H1 (cell line): ENCODE results near the gene ALG2. TPM values are rescaled to one million over a fixed set of nuclear protein-coding genes. Genes with fewer than 3 reads are reported as not detected.

Experiments
- CTCF ChIP-seq, 3 experiments: IDR thresholded peaks; 1 replicate in 2 of 3; 2 replicates in 1 of 3; pipeline versions ENCODE4 v1.5.1 to v1.6.1; 2011; ENCODE audit warnings: low read length in 3 of 3, mild to moderate bottlenecking in 3 of 3, inconsistent platforms in 2 of 3, low read depth in 1 of 3, moderate library complexity in 1 of 3; ENCODE audit not compliant: insufficient read depth in 1 of 3; ENCODE audit errors: control extremely low read depth in 1 of 3
- GABPA ChIP-seq: IDR thresholded peaks from 2 replicates; pipeline ENCODE4 v1.6.1; 2011; ENCODE audit warnings: mild to moderate bottlenecking, low read length, moderate library complexity, borderline replicate concordance; ENCODE audit not compliant: insufficient read depth
- RFX5 ChIP-seq: IDR thresholded peaks from 2 replicates; pipeline ENCODE4 v1.6.1; 2011; ENCODE audit warnings: low read depth, low read length, improper control_type of control experiment, borderline replicate concordance
- SP2 ChIP-seq: IDR thresholded peaks from 2 replicates; pipeline ENCODE4 v1.6.1; 2012; ENCODE audit warnings: mild to moderate bottlenecking, low read length, inconsistent platforms
- polyA plus RNA-seq, 7 experiments: library from polyadenylated mRNA; depleted of rRNA in 3 of 7; stranded (reverse) in 5 of 7; unstranded in 2 of 7; fragments of >200 nt in 5 of 7; fragments of 200-250 nt in 2 of 7; gene quantifications; 1 replicate in 5 of 7; 2 replicates in 1 of 7; 4 replicates in 1 of 7; pipeline versions ENCODE4 v1.2.1 to v1.2.3, GENCODE V29; 2011 to 2013; ENCODE audit warnings: missing spikeins in 2 of 7, mixed read lengths in 2 of 7
- total RNA-seq: library from RNA; stranded (reverse); fragmentation: NEBNext Ultra II Directional; extraction: Animal tissue kit (Norgen Biotek cat#: 25700); gene quantifications from 2 replicates; pipeline ENCODE4 v1.2.1, GENCODE V29; 2021

Gene ALG2
- total and polyA plus RNA-seq, 2 of the 8 experiments (the other 6 are each of a cell fraction or from before 2014, with no cell fraction given) = 27.1 to 30.7 TPM

- TF ChIP-seq GABPA = no peak
- TF ChIP-seq CTCF (IDR thresholded peaks at IDR 0.05; ENCODE audit: control extremely low read depth in 1 of 3, insufficient read depth in 1 of 3, low read depth in 1 of 3, low read length in 3 of 3) = no peak
- no peak for TF ChIP-seq RFX5
- TF ChIP-seq SP2 = no peak
Observed at GRCh38 chr9:99234618-99235017, 12.9 kb upstream of the ALG2 start (continued).
